SK-N-MC (cell line): ENCODE data around the gene SON.
"Not testable (repeated sequence)": the region's sequence is repeated elsewhere in the genome, so short reads cannot be mapped to it uniquely, and the experiment has no call there.

Source experiments
- DNase-seq: peaks from one replicate; pipeline ENCODE4 v3.0.0-alpha.2; 2011; ENCODE audit warnings: low read depth, low spot score
- H3K27ac ChIP-seq: fragments of 200-600 bp; sonication (generic); 2 replicates; pipeline ENCODE4 v1.5.1; 2016; ENCODE audit warnings: mixed run types
- H3K36me3 ChIP-seq: fragments of 200-600 bp; sonication (generic); 2 replicates; pipeline ENCODE4 v1.6.1; 2017; ENCODE audit warnings: antibody characterized with exemption, low read length, mixed read lengths; ENCODE audit not compliant: insufficient read depth
- H3K4me3 ChIP-seq: fragments of 200-600 bp; sonication (generic); 2 replicates; pipeline ENCODE4 v1.5.1; 2016
- H3K9ac ChIP-seq: fragments of 200-600 bp; sonication (generic); 2 replicates; pipeline ENCODE4 v1.8.0; 2017; ENCODE audit warnings: mixed run types, mixed read lengths; ENCODE audit not compliant: insufficient read length
- H3K9me3 ChIP-seq: fragments of 200-600 bp; sonication (generic); 2 replicates; pipeline ENCODE4 v1.6.1; 2017; ENCODE audit warnings: low read depth, mild to moderate bottlenecking, antibody characterized with exemption, low read length, moderate library complexity, mixed read lengths
- EZH2 ChIP-seq: fragments of 200-600 bp; sonication (generic); IDR thresholded peaks from one replicate; pipeline ENCODE4 v1.6.1; 2017; ENCODE audit warnings: antibody characterized with exemption
- FOXP2 ChIP-seq: optimal IDR thresholded peaks from 2 replicates; pipeline ENCODE3; 2011; ENCODE audit warnings: mild to moderate bottlenecking, moderate library complexity; ENCODE audit not compliant: insufficient read depth; ENCODE audit errors: extremely low read length, control extremely low read depth
- POLR2AphosphoS5 ChIP-seq: IDR thresholded peaks from 2 replicates; pipeline ENCODE4 v1.6.1; 2012; ENCODE audit warnings: mild to moderate bottlenecking, low read depth, low read length, borderline replicate concordance

Gene SON

GRCh38 chr21:33542640-33543504, at the start of gene SON:
Gene SON, plus strand, starts transcription at chr21:33543038. Its CDS starts 55 bp downstream, at chr21:33543093.
- peak; percentile 84 for DNase-seq
- no peak for TF ChIP-seq FOXP2
- TF ChIP-seq EZH2 = no peak
- peak; percentile 89 for TF ChIP-seq POLR2AphosphoS5
- Histone ChIP-seq H3K4me3 (peak within 1 kb of the TSS; percentile 99), H3K27ac (peak within 1 kb of the TSS; percentile 98), H3K9ac (peak within 1 kb of the TSS; percentile 98), H3K9me3 (no peaks in the 10 kb centered on the region), H3K36me3 (peaks cover 52% of the 10 kb centered on the region)

- Histone ChIP-seq H3K9me3 (no peaks in the 10 kb centered on the region), H3K4me3 (no peak overlapping the region)
Measured at GRCh38 chr21:33493756-33494155, 49.1 kb upstream of the SON start.

GRCh38 chr21:33495743-33496142, 47.1 kb upstream of the SON start:
- TF ChIP-seq POLR2AphosphoS5 (no peak), FOXP2 (no peak), EZH2 (no peak)
- DNase-seq = no peak
- Histone ChIP-seq H3K9ac (no peak overlapping the region), H3K36me3 (no peaks in the 10 kb centered on the region), H3K4me3 (no peak overlapping the region), H3K9me3 (no peaks in the 10 kb centered on the region), H3K27ac (no peak overlapping the region)

More at GRCh38 chr21:33493756-33494155, 49.1 kb upstream of the SON start:
- no peak for TF ChIP-seq FOXP2
- TF ChIP-seq POLR2AphosphoS5 = no peak
- TF ChIP-seq EZH2 = no peak
- DNase-seq = no peak
- no peaks in the 10 kb centered on the region for H3K36me3 ChIP-seq
- no peak overlapping the region for H3K9ac ChIP-seq
- no peak overlapping the region for H3K27ac ChIP-seq

GRCh38 chr21:33496345-33496744, 46.5 kb upstream of the SON start:
- DNase-seq = no peak
- no peaks in the 10 kb centered on the region for H3K9me3 ChIP-seq
- H3K9ac ChIP-seq = no peak overlapping the region
- TF ChIP-seq EZH2 (no peak), FOXP2 (no peak), POLR2AphosphoS5 (no peak)
- H3K27ac ChIP-seq = no peak overlapping the region
- H3K36me3 ChIP-seq = no peaks in the 10 kb centered on the region
- no peak overlapping the region for H3K4me3 ChIP-seq

GRCh38 chr21:33505833-33506232, 37.0 kb upstream of the SON start:
- no peaks in the 10 kb centered on the region for H3K9me3 ChIP-seq
- no peak for TF ChIP-seq POLR2AphosphoS5
- TF ChIP-seq EZH2 = no peak
- TF ChIP-seq FOXP2 = no peak
- DNase-seq = no peak
- no peak overlapping the region for H3K27ac ChIP-seq
- H3K36me3 ChIP-seq = peaks cover 82% of the 10 kb centered on the region
- H3K9ac ChIP-seq = no peak overlapping the region
- H3K4me3 ChIP-seq = no peak overlapping the region

GRCh38 chr21:33507003-33507402, 35.8 kb upstream of the SON start:
- DNase-seq, H3K9me3 ChIP-seq, H3K4me3 ChIP-seq, H3K27ac ChIP-seq, H3K9ac ChIP-seq: not testable (repeated sequence)
- H3K36me3 ChIP-seq = peaks cover 93% of the 10 kb centered on the region

- H3K4me3 ChIP-seq = no peak overlapping the region
- no peaks in the 10 kb centered on the region for H3K9me3 ChIP-seq
- no peak overlapping the region for H3K27ac ChIP-seq
- H3K36me3 ChIP-seq = peaks cover 96% of the 10 kb centered on the region
- TF ChIP-seq FOXP2 (no peak), POLR2AphosphoS5 (no peak), EZH2 (no peak)
- no peak for DNase-seq
- no peak overlapping the region for H3K9ac ChIP-seq
Measured at GRCh38 chr21:33510826-33511225, 32.0 kb upstream of the SON start.

- no peak for DNase-seq
- Histone ChIP-seq H3K27ac (no peak overlapping the region), H3K9me3 (no peaks in the 10 kb centered on the region), H3K9ac (no peak overlapping the region), H3K36me3 (peaks cover 96% of the 10 kb centered on the region), H3K4me3 (no peak overlapping the region)
- TF ChIP-seq FOXP2 = no peak
- TF ChIP-seq POLR2AphosphoS5 = no peak
- TF ChIP-seq EZH2 = no peak
Measured at GRCh38 chr21:33511639-33512038, 31.2 kb upstream of the SON start.

GRCh38 chr21:33512481-33512880, 30.4 kb upstream of the SON start:
- no peak overlapping the region for H3K9ac ChIP-seq
- no peak overlapping the region for H3K4me3 ChIP-seq
- peaks cover 96% of the 10 kb centered on the region for H3K36me3 ChIP-seq
- DNase-seq = no peak
- TF ChIP-seq EZH2 (no peak), FOXP2 (no peak), POLR2AphosphoS5 (no peak)
- no peaks in the 10 kb centered on the region for H3K9me3 ChIP-seq
- H3K27ac ChIP-seq = no peak overlapping the region
